HG03039 (cell line): ENCODE results near the gene ZNF609.

Experiments used
- ATAC-seq: cut with Tn5 transposase; IDR thresholded peaks from one replicate; pipeline ENCODE4 v1.9.1; 2021; ENCODE audit warnings: mild to moderate bottlenecking, moderate library complexity; ENCODE audit not compliant: unreplicated experiment

Gene ZNF609

DNA sequence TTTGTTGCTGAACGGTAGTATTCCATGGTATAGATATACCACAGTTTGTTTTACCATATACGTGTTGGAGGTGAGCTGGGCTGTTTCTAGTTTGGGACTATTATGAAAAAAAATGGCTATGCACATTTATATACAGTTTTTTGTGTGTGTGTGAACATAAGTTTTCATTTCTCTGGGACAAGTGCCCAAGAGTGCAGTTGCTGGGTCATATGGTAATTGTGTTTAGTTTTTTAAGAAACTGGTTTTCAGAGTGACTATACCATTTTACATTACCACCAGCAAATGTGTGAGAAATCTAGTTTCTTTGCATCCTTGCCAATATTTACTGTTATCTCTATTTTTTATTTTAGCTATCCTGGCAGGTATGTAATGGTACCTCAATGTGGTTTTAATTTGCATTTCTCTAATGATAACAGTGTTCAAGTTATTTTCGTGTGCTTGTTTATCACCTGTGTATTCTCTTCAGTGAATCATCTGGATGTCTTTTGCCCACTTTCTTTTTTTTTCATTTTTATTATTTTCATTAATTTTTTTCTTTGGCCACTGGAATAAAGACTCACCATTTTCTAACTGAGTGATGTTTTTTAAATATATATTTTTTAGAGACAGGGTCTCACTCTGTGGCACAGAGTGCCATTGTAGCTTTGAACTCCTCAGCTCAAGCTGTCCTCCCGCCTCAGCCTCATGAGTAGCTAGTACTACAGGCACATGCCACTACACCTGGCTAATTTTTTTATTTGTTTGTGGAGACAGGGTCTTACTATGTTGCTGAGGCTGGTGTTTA, 75.3 kb downstream of the ZNF609 start:
- ATAC-seq, result no peak

DNA sequence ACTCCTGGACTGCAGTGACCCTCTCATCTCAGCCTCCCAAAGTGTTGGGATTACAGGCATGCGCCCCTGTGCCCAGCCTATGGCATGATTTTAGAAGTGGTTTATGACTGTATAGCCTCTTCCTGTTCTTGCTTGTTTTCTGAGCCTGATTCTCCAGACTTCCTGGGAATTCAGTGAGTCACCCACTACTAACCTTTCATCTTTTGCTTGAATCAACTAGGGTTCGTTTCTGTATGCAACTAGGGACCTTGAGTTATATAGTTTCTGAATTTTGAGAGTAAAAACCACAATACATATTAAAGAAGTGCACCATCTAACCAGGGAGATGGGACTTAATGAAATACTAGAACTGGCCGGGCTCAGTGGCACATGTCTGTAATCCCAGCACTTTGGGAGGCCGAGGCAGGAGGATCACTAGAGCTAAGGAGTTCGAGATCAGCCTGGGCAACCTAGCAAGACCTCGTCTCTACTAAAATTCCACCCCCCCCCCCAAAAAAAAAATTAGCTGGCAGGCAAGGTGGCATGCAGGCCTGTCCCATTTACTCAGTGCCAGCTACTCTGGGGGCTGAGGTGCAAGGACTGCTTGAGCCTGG, 76.0 kb downstream of the ZNF609 start:
- ATAC-seq, result no peak

DNA sequence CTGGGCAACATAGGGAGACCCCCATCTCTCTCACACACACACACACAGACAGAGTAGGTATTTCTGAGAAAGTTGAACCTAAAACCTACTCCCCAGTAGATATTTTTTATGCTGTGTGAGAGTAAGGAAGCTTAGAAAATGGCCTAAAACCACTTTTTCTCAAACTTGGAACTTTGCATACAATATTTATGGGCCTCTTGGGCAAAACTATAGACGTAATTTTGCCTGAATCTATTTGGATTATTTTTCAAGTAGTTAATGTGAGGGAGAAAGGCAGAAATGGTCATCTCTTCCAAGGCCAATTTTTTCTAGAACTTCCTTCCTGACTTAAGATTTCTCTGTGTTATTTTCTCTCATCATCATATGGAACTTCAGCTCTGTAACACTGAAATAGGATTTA, 81.7 kb downstream of the ZNF609 start:
- no peak for ATAC-seq

- no peak for ATAC-seq
Measured at GRCh38 chr15:64544450-64544849, 84.1 kb downstream of the ZNF609 start.

- no peak for ATAC-seq
Measured at GRCh38 chr15:64547275-64547674, 86.9 kb downstream of the ZNF609 start.

GRCh38 chr15:64548235-64548634, 87.9 kb downstream of the ZNF609 start:
- no peak for ATAC-seq

- ATAC-seq, result no peak
Measured at GRCh38 chr15:64549860-64550259, 89.5 kb downstream of the ZNF609 start.

DNA sequence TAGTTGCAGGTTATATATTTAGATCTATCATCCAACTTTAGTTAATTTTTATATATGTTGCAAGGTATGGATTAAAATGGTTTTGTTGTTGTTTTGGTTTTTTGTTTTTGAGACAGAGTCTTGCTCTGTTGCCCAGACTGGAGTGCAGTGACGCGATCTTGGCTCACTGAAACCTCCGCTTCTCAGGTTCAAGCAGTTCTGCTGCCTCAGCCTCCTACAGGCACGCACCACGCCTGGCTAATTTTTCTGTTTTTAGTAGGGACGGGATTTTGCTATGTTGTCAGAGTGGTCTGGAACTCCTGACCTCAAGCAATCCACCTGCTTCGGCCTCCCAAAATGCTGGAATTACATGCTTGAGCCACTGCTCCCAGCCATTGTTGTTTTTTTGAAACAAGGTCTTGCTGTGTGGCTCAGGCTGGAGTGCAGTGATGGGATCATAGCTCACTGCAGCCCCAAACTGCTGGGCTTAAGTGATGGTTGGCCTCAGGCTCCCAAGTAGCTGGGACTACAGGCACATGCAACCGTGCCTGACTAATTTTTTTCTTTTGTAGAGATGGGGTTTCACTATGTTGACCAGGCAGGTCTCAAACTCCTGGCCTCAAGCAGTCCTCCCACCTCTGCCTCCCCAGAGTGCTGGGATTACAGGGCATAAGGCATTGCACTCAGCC, 92.0 kb downstream of the ZNF609 start:
- ATAC-seq, result no peak

GRCh38 chr15:64558460-64559179, 98.2 kb downstream of the ZNF609 start:
- ATAC-seq, result no peak

- ATAC-seq, result no peak
Measured at GRCh38 chr15:64559243-64559642, 98.9 kb downstream of the ZNF609 start.

GRCh38 chr15:64560501-64560900, 100.1 kb downstream of the ZNF609 start:
- ATAC-seq, result no peak

GRCh38 chr15:64560998-64561397, 100.6 kb downstream of the ZNF609 start:
- no peak for ATAC-seq

- ATAC-seq, result no peak
Measured at GRCh38 chr15:64562003-64562640, 101.7 kb downstream of the ZNF609 start.

DNA sequence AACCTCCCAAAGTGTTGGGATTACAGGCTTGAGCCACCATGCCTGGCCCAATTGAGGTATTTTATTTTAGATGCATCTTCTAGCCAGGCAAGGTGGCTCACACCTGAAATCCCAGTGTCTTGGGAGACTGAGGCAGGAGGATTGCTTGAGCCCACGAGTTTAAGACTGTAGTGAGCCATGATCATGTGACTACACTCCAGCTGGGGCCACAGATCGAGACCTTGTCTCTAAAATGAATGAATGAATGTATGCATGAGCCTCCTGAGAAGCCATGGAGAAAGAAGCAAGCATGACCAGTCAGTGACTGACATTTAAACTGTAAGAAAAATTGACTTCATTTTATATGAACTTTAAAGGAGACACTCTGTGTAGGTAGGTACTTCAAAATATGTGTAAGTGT, 105.7 kb downstream of the ZNF609 start:
- ATAC-seq, result no peak

DNA sequence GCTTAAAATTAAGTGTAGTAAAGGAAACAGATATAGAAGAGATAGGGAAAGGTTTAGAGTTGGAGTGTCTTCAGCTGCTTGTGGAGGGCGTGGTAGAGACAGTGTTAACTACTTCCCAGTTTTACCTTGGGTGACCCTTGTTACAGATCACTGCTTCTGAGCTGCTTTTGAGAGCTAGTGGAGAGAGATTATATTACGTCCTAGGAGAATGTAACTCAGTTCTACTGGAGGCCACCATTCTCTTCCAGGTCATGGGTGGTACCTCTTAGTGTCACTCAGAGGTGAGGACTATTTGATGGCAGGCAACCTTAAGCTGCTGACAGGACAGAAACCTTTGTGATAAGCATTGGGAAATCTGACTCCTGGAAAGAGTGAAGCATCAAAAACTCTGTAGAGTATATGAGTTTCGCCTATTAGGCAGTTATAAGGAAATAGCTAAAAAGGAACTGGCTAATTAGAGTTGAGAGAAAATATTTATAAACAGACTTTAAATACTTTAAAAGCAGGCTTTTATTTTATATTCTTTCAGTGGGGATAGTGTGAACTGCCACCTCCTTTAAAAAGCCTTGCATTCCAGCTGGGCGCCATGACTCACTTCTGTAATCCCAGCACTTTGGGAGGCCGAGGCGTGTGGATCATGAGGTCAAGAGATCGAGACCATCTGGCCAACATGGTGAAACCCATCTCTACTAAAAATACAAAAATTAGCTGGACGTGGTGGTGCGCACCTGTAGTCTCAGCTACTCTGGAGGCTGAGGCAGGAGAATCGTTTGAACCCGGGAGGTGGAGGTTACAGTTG, 106.5 kb downstream of the ZNF609 start:
- ATAC-seq, result no peak

GRCh38 chr15:64568765-64569164, 108.4 kb downstream of the ZNF609 start:
- ATAC-seq, result no peak

- ATAC-seq, result no peak
Measured at GRCh38 chr15:64571857-64572291, 111.5 kb downstream of the ZNF609 start.

GRCh38 chr15:64572856-64573255, 112.5 kb downstream of the ZNF609 start:
- no peak for ATAC-seq

DNA sequence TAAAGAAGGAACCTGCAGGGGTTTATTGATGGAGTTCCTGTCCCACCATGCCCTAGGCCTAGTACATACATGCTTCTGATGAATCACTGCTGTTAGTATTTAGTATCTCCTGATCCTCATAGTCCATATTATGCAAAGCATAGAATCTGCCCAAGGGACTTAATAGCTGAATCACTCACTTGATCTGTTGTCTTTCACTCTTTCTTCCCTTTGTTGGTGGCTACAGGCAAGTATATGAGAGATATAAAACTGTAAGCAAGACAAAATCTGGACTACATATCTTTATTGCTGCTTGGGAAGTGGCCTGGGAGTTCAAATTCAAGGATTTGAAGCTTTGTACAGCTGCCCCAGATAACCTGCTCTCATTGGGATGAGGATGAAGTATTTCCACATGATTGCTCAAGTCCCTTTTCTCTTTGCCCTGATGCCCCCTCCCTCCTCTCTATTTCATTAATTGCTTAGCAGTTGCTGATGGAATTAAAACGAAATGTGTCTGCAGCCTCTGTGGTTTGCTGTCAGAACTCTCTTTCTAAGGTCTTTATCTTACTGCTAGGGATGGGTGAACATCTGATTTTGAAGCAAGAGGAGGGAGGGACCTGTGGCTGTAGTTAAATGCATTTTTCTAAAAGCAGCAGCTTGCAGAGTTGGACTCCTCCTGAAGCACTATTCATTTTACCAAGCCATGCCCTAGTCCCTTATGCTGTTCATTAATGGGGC, 114.1 kb downstream of the ZNF609 start:
- no peak for ATAC-seq
